HG02938 (cell line): ENCODE results near the gene HIP1R.

Source experiments
- ATAC-seq: cut with Tn5 transposase; IDR thresholded peaks from one replicate; pipeline ENCODE4 v1.9.1; 2021; ENCODE audit warnings: mild to moderate bottlenecking, moderate library complexity; ENCODE audit not compliant: unreplicated experiment

The HIP1R gene

GRCh38 chr12:122827258-122827657, 8.0 kb upstream of the HIP1R start:
- ATAC-seq = no peak

GRCh38 chr12:122830517-122831214, 4.6 kb upstream of the HIP1R start:
- no peak for ATAC-seq

GRCh38 chr12:122834104-122834920, 945 bp upstream of the HIP1R start:
- no peak for ATAC-seq

GRCh38 chr12:122835750-122836026, 431 bp downstream of the HIP1R start:
- no peak for ATAC-seq

- no peak for ATAC-seq
Measured at GRCh38 chr12:122836027-122836921, 1.0 kb downstream of the HIP1R start.

GRCh38 chr12:122837306-122838265, 2.3 kb downstream of the HIP1R start:
- ATAC-seq = no peak

GRCh38 chr12:122838841-122839240, 3.6 kb downstream of the HIP1R start:
- no peak for ATAC-seq

- no peak for ATAC-seq
Measured at GRCh38 chr12:122839907-122840554, 4.8 kb downstream of the HIP1R start.

GRCh38 chr12:122840580-122841513, 5.6 kb downstream of the HIP1R start:
- ATAC-seq = no peak

GRCh38 chr12:122841544-122842321, 6.5 kb downstream of the HIP1R start:
- no peak for ATAC-seq

GRCh38 chr12:122842505-122843405, 7.5 kb downstream of the HIP1R start:
- ATAC-seq = no peak

- no peak for ATAC-seq
Measured at GRCh38 chr12:122843455-122843854, 8.2 kb downstream of the HIP1R start.

GRCh38 chr12:122844366-122844971, 9.2 kb downstream of the HIP1R start:
- no peak for ATAC-seq

- ATAC-seq = no peak
Measured at GRCh38 chr12:122845041-122845864, 10.0 kb downstream of the HIP1R start.

- no peak for ATAC-seq
Measured at GRCh38 chr12:122845865-122846621, 10.8 kb downstream of the HIP1R start.
